Tibial nerve (tissue), 4 donors: ENCODE results near the gene CD3G.

ENCODE experiments used
- EP300 ChIP-seq, 2 donors: sonication (generic); formaldehyde crosslinking; IDR thresholded peaks; one replicate each; pipeline ENCODE4 v1.6.1; 2017; ENCODE audit warnings: antibody characterized with exemption in 2 of 2, mild to moderate bottlenecking in 1 of 2
- POLR2A ChIP-seq, 2 donors: fragments of 450-650 bp; IDR thresholded peaks; one replicate each; pipeline ENCODE4 v1.6.1; 2017; ENCODE audit warnings: antibody characterized with exemption in 2 of 2, mild to moderate bottlenecking in 2 of 2, moderate library complexity in 2 of 2
- TF ChIP-seq, protein P1 (sequence below), 5 experiments: fragments of 200-600 bp in 3 of 5; fragments of 450-650 bp in 2 of 5; sonication (generic) in 3 of 5; IDR thresholded peaks; one replicate each; pipeline ENCODE4 v1.5.1; 2016 to 2019; ENCODE audit warnings: antibody characterized with exemption in 5 of 5, mild to moderate bottlenecking in 3 of 5, moderate library complexity in 2 of 5

DNA sequence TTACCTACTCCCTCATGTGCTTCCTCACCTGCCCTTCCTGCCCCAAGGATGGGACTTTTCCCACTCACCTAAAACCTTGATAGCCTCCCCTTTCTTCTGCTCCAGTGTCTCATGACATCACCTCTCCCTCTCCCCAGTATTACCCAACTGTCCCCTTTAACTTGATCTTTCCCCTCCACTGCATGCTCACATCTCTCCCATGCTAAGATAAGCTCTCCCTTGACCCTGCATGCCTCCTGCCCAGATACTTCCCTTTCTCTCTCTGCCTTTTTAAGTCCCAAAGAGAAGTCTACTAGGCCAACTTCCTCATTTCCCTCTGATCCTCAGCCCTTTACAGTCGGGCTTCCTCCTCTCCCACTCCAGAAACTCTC, 24.8 kb upstream of the CD3G start:
- TF ChIP-seq, protein P1, sequence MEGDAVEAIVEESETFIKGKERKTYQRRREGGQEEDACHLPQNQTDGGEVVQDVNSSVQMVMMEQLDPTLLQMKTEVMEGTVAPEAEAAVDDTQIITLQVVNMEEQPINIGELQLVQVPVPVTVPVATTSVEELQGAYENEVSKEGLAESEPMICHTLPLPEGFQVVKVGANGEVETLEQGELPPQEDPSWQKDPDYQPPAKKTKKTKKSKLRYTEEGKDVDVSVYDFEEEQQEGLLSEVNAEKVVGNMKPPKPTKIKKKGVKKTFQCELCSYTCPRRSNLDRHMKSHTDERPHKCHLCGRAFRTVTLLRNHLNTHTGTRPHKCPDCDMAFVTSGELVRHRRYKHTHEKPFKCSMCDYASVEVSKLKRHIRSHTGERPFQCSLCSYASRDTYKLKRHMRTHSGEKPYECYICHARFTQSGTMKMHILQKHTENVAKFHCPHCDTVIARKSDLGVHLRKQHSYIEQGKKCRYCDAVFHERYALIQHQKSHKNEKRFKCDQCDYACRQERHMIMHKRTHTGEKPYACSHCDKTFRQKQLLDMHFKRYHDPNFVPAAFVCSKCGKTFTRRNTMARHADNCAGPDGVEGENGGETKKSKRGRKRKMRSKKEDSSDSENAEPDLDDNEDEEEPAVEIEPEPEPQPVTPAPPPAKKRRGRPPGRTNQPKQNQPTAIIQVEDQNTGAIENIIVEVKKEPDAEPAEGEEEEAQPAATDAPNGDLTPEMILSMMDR (IDR thresholded peaks at IDR 0.05): no peak
- TF ChIP-seq EP300 (IDR thresholded peaks at IDR 0.05) (no peak), POLR2A (IDR thresholded peaks at IDR 0.05) (no peak)
